HL-60 (cell line): ENCODE measurements around the gene AP1B1.
"Not testable (repeated sequence)": the region's sequence is repeated elsewhere in the genome, so short reads cannot be mapped to it uniquely, and the experiment has no call there.

Experiments used
- DNase-seq, 2 experiments: peaks; one replicate each; pipeline ENCODE4 v3.0.0-alpha.2; 2010 to 2020; ENCODE audit warnings: low read depth in 1 of 2, low spot score in 1 of 2
- H3K27ac ChIP-seq: fragments of 250-450 bp; sonication (Bioruptor Pico); replicated peaks from 2 replicates; pipeline ENCODE4 v1.5.1; 2020; ENCODE audit warnings: mild to moderate bottlenecking, moderate library complexity
- H3K27me3 ChIP-seq: fragments of 250-450 bp; sonication (Bioruptor Pico); 2 replicates; pipeline ENCODE4 v1.5.1; 2021; ENCODE audit warnings: mild to moderate bottlenecking, moderate library complexity; ENCODE audit not compliant: insufficient read depth, poor library complexity, severe bottlenecking
- H3K4me3 ChIP-seq: replicated peaks from 2 replicates; pipeline ENCODE4 v1.5.1; 2011; ENCODE audit warnings: mild to moderate bottlenecking, control low read depth, low read length; ENCODE audit not compliant: insufficient read depth
- CTCF ChIP-seq: IDR thresholded peaks from one replicate; pipeline ENCODE4 v1.5.1; 2011; ENCODE audit warnings: low read length, control low read depth, inconsistent platforms; ENCODE audit not compliant: insufficient read depth
- GABPA ChIP-seq: IDR thresholded peaks from 2 replicates; pipeline ENCODE4 v1.6.1; 2012; ENCODE audit warnings: low read depth
- POLR2AphosphoS5 ChIP-seq: IDR thresholded peaks from 2 replicates; pipeline ENCODE4 v1.6.1; 2012; ENCODE audit warnings: low read depth
- SPI1 ChIP-seq: IDR thresholded peaks from 2 replicates; pipeline ENCODE4 v1.6.1; 2012; ENCODE audit warnings: low read depth, mild to moderate bottlenecking, borderline replicate concordance
- TF ChIP-seq, protein P1 (sequence below): IDR thresholded peaks from 2 replicates; pipeline ENCODE4 v1.6.1; 2012; ENCODE audit warnings: low read depth; ENCODE audit not compliant: insufficient replicate concordance

The AP1B1 gene

GRCh38 chr22:29426476-29426875, 38.1 kb upstream of the AP1B1 start:
- DNase-seq = no peak
- Histone ChIP-seq H3K4me3 (no peak overlapping the region), H3K27me3 (peaks cover 4% of the 10 kb centered on the region), H3K27ac (no peak overlapping the region)
- TF ChIP-seq CTCF = no peak
- TF ChIP-seq SPI1 = no peak
- TF ChIP-seq, protein P1, sequence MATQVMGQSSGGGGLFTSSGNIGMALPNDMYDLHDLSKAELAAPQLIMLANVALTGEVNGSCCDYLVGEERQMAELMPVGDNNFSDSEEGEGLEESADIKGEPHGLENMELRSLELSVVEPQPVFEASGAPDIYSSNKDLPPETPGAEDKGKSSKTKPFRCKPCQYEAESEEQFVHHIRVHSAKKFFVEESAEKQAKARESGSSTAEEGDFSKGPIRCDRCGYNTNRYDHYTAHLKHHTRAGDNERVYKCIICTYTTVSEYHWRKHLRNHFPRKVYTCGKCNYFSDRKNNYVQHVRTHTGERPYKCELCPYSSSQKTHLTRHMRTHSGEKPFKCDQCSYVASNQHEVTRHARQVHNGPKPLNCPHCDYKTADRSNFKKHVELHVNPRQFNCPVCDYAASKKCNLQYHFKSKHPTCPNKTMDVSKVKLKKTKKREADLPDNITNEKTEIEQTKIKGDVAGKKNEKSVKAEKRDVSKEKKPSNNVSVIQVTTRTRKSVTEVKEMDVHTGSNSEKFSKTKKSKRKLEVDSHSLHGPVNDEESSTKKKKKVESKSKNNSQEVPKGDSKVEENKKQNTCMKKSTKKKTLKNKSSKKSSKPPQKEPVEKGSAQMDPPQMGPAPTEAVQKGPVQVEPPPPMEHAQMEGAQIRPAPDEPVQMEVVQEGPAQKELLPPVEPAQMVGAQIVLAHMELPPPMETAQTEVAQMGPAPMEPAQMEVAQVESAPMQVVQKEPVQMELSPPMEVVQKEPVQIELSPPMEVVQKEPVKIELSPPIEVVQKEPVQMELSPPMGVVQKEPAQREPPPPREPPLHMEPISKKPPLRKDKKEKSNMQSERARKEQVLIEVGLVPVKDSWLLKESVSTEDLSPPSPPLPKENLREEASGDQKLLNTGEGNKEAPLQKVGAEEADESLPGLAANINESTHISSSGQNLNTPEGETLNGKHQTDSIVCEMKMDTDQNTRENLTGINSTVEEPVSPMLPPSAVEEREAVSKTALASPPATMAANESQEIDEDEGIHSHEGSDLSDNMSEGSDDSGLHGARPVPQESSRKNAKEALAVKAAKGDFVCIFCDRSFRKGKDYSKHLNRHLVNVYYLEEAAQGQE = no peak
- no peak for TF ChIP-seq GABPA
- no peak for TF ChIP-seq POLR2AphosphoS5

- not testable (repeated sequence) for DNase-seq, H3K4me3 ChIP-seq, H3K27ac ChIP-seq, H3K27me3 ChIP-seq
These were observed 30.3 kb upstream of the AP1B1 start for GRCh38 chr22:29418704-29419103.

GRCh38 chr22:29414951-29415591, 26.7 kb upstream of the AP1B1 start:
- not testable (repeated sequence) for H3K27ac ChIP-seq, DNase-seq, H3K27me3 ChIP-seq
- H3K4me3 ChIP-seq = peak overlapping the region; percentile 26

- DNase-seq = peak in 1 of 2 experiments; percentile 28
- TF ChIP-seq CTCF = peak; percentile 5
These were observed 24.4 kb upstream of the AP1B1 start for GRCh38 chr22:29412772-29413171.

DNA sequence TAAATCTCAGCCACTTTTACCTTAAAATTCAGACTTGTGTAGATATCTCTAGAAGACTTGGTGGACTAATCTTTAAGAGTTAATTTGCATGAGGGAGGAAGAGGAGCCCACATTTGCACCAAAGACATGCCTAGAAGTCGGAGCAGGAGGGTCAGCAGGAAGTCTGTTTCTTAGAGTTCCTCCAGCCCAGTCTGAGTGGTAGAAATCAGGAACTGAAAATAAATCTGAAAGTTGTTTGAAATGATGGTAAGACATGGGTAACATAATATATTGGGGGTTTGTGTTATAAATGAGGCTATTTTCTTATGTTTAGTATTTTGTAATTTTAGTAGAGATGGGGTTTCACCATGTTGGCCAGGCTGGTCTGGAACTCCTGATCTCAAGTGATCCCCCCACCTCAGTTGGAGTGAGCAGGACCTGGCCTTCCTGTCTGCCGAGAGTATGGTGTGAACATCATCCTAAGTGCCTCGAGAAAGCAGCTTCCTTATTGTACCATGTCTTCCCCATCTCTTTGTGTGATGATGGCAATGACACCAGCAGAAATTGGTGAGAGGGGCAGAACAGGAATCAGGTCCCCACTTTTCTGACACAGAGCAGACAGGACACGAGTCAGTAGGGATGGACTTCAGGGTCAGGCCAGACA, 23.3 kb upstream of the AP1B1 start:
- not testable (repeated sequence) for DNase-seq, H3K27ac ChIP-seq, H3K27me3 ChIP-seq, H3K4me3 ChIP-seq

More at GRCh38 chr22:29412772-29413171, 24.4 kb upstream of the AP1B1 start:
- H3K4me3 ChIP-seq, H3K27ac ChIP-seq, H3K27me3 ChIP-seq: not testable (repeated sequence)

DNA sequence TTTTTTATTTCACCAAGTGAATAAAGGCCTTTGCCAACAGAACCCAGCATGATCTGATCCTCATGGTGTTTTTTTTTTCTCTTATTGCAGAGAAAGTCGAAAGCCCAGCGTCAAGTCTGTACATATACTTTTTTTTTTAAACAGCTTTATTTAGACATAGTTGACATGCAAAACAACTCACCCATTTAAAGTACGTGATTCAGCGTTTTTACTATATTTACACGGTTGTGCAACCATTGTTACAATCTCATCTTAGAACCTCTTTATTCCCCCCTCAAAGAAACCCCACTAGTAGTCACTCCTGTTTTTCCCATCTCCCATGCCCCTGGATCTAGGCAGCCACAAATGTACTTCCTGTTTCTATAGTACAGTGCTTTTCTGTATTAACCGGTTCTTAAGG, 20.6 kb upstream of the AP1B1 start:
- no peak for TF ChIP-seq CTCF
- TF ChIP-seq SPI1 = no peak
- TF ChIP-seq GABPA = no peak
- TF ChIP-seq, protein P1 = no peak
- Histone ChIP-seq H3K4me3 (no peak overlapping the region), H3K27me3 (peaks cover 2% of the 10 kb centered on the region), H3K27ac (no peak overlapping the region)
- DNase-seq = no peak
